ENCODE measurements around the gene AHI1. TPM values are rescaled to one million over a fixed set of nuclear protein-coding genes. Genes with fewer than 3 reads are reported as not detected.

AHI1 gene
- total and polyA plus RNA-seq, 2 donors (not counting 1 experiment from before 2014, with no cell fraction given) = 8.3 to 61.7 TPM

DNA sequence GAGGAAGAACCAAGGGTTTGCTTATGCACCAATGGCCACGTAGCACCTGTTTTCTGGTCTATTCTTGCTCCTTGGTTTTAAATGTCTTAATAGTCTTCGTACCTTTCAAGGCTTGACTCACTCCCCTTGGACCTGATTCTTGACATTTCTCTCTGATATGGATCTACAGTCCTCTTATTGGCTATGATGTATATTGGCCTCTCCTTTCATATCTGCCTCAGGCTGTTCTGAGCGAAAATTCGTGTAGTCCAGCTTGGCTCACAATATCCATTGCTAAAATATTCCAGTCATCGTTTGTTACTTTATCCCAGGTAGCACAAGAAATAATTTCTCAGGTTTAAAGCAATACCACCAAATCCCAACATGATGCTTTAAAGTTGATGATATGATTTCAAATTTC, 256.8 kb downstream of the AHI1 start:
- no peak overlapping the region for H3K9ac ChIP-seq (ENCODE audit: low read length)
- ATAC-seq (ENCODE audit: low read depth) = no peak
- H3K27me3 ChIP-seq (replicated peaks in 1 of 4; ENCODE audit: control extremely low read depth in 1 of 4, control insufficient read depth in 3 of 4, insufficient read depth in 4 of 4, low read length in 3 of 4) = no peaks in the 10 kb centered on the region
- intact Hi-C loops (cut with micrococcal nuclease) = no loop called here
- CTCF ChIA-PET = no interaction called here
- WGBS (ENCODE audit: insufficient coverage) = 100% methylated on average over 1 of the region's 5 CpGs
- no peaks in the 10 kb centered on the region for H4K20me1 ChIP-seq (ENCODE audit: control insufficient read depth, insufficient read depth, low read length, poor library complexity, severe bottlenecking)
- DNase-seq = no peak
- H3K4me1 ChIP-seq (ENCODE audit: control insufficient read depth in 2 of 2, insufficient read depth in 2 of 2, low read length in 2 of 2) = no peaks in the 10 kb centered on the region
- H3K27ac ChIP-seq (ENCODE audit: low read length in 2 of 2) = no peak overlapping the region
- TF ChIP-seq CTCF (IDR thresholded peaks at IDR 0.05) (no peak), EZH2 (IDR thresholded peaks at IDR 0.05; ENCODE audit: borderline replicate concordance, insufficient read depth, low read depth, low read length, poor library complexity, severe bottlenecking) (no peak)
- no peaks in the 10 kb centered on the region for H3K4me1 Mint-ChIP-seq
- no peak overlapping the region for H2AFZ ChIP-seq (ENCODE audit: insufficient read depth, low read depth, low read length, poor library complexity, severe bottlenecking)
- no peak overlapping the region for H3K4me2 ChIP-seq (replicated peaks; ENCODE audit: low read depth, low read length, poor library complexity, severe bottlenecking)
- H3K27ac Mint-ChIP-seq = no peak overlapping the region
- H3K27me3 Mint-ChIP-seq = peaks cover 3% of the 10 kb centered on the region
- H3K36me3 ChIP-seq (replicated peaks in 1 of 2; ENCODE audit: control extremely low read depth in 1 of 2, control insufficient read depth in 1 of 2, extremely low read depth in 1 of 2, insufficient read depth in 2 of 2, low read length in 1 of 2) = no peaks in the 10 kb centered on the region
- H3K9me3 Mint-ChIP-seq (ENCODE audit: insufficient read depth) = no peaks in the 10 kb centered on the region
- H3K79me2 ChIP-seq (ENCODE audit: control insufficient read depth, insufficient read depth, low read length) = no peaks in the 10 kb centered on the region
- no peak overlapping the region for H3K4me3 ChIP-seq (ENCODE audit: control extremely low read depth in 1 of 5, extremely low read depth in 1 of 5, insufficient read depth in 1 of 5, low read depth in 2 of 5, low read length in 4 of 5)
- POLR2A ChIA-PET = no interaction called here
- H3K9me3 ChIP-seq (ENCODE audit: control extremely low read depth in 1 of 3, control insufficient read depth in 2 of 3, insufficient read depth in 1 of 3, low read length in 2 of 3) = no peaks in the 10 kb centered on the region
- H3K4me3 Mint-ChIP-seq = no peak overlapping the region

DNA sequence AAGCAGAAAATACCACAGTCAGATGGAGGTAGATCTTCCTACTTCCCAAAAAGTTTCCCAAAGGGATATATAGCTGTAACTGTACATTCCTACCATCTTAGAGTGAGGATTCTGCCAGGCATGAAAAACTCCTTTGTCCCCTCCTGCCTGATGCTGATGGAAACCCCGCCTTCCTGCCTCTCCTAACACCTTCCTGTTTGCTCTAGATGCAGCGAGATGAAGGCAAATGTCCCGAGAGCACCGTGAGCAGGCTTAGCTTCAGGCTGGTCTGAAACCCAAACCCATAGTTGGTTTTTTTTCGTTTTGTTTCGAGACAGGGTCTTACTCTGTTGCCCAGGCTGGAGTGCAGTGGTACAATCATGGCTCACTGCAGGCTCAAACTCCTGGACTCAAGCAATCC, 260.8 kb downstream of the AHI1 start:
- ATAC-seq (ENCODE audit: low read depth) (no peak), DNase-seq (no peak)
- Histone ChIP-seq H2AFZ (ENCODE audit: insufficient read depth, low read depth, low read length, poor library complexity, severe bottlenecking) (no peak overlapping the region), H3K9me3 (ENCODE audit: control extremely low read depth in 1 of 3, control insufficient read depth in 2 of 3, insufficient read depth in 1 of 3, low read length in 2 of 3) (no peaks in the 10 kb centered on the region), H3K4me2 (replicated peaks; ENCODE audit: low read depth, low read length, poor library complexity, severe bottlenecking) (no peak overlapping the region), H3K36me3 (replicated peaks in 1 of 2; ENCODE audit: control extremely low read depth in 1 of 2, control insufficient read depth in 1 of 2, extremely low read depth in 1 of 2, insufficient read depth in 2 of 2, low read length in 1 of 2) (no peaks in the 10 kb centered on the region), H3K4me3 (ENCODE audit: control extremely low read depth in 1 of 5, extremely low read depth in 1 of 5, insufficient read depth in 1 of 5, low read depth in 2 of 5, low read length in 4 of 5) (no peak overlapping the region), H3K79me2 (ENCODE audit: control insufficient read depth, insufficient read depth, low read length) (no peaks in the 10 kb centered on the region), H4K20me1 (ENCODE audit: control insufficient read depth, insufficient read depth, low read length, poor library complexity, severe bottlenecking) (no peaks in the 10 kb centered on the region), H3K9ac (ENCODE audit: low read length) (no peak overlapping the region), H3K27me3 (replicated peaks in 1 of 4; ENCODE audit: control extremely low read depth in 1 of 4, control insufficient read depth in 3 of 4, insufficient read depth in 4 of 4, low read length in 3 of 4) (no peaks in the 10 kb centered on the region), H3K4me1 (ENCODE audit: control insufficient read depth in 2 of 2, insufficient read depth in 2 of 2, low read length in 2 of 2) (no peaks in the 10 kb centered on the region), H3K27ac (ENCODE audit: low read length in 2 of 2) (no peak overlapping the region)
- H3K27me3 Mint-ChIP-seq = peaks cover 3% of the 10 kb centered on the region
- ChIA-PET POLR2A (no interaction called here), CTCF (no interaction called here)
- H3K27ac Mint-ChIP-seq = no peak overlapping the region
- no peak overlapping the region for H3K4me3 Mint-ChIP-seq
- no peak for TF ChIP-seq CTCF (IDR thresholded peaks at IDR 0.05)
- TF ChIP-seq EZH2 (IDR thresholded peaks at IDR 0.05; ENCODE audit: borderline replicate concordance, insufficient read depth, low read depth, low read length, poor library complexity, severe bottlenecking) = no peak
- H3K9me3 Mint-ChIP-seq (ENCODE audit: insufficient read depth) = no peaks in the 10 kb centered on the region
- no peaks in the 10 kb centered on the region for H3K4me1 Mint-ChIP-seq
- intact Hi-C loops (cut with micrococcal nuclease) = no loop called here
- whole genome bisulfite sequencing (ENCODE audit: insufficient coverage) = 56% methylated on average over 6 of the region's 6 CpGs

All from B cell (primary cell).